ENCODE results near the gene CDKL4.
"Not testable (repeated sequence)": the region's sequence is repeated elsewhere in the genome, so short reads cannot be mapped to it uniquely, and the experiment has no call there.

The CDKL4 gene

DNA sequence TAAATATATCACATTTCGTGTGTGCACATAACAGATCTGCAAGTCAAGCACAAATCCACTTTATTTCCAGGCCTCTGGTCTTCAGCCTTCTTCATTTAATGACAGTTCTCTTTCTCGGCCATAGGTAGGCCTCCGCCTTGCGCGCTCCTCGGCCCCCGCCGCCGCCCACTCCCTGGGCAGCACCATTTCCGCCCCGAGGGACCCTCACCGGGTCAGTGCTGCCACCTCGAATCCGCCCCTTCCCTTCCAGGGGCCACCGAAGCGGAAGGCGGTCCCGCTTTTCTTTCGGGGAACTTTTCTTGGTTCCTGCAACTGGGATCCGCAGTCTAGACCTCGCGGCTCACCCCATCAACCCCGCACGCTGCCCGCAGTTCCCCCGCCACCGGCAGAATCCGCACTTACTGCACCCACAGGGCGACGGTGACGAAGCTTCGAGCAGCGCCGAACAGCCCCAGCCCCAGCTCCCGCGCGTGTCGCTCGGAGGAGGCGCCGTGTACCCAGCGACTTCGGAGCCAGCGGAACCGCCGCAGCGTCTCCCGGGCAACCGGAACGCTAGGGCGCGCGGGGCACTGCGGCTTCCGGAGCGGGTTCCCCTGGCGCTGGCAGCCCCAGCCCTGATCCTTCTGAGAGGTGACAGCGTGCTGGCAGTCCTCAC is at the start of gene CDKL4:
Gene CDKL4, minus strand, starts transcription at position 502 of the 655 bp plus-strand sequence.
- DNase-seq (ENCODE audit: low spot score), result peak; percentile 25

DNA sequence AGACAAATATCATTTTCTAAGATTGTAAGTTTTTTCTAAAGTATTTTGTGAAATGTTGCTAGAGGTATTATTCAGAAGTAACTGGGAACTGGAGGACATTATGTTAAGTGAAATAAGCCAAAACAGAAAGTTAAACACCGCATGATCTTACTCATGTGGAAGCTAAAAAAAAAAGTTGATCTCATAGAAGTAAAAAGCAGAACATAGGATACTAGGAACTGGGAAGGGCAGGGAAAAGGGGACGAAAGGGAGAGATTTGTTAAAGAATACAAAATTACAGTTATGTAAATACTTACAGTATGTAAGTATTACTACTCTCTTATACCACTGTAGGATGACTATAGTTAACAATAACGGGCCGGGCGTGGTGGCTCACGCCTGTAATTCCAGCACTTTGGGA is 46.7 kb upstream of the CDKL4 start:
- DNase-seq (ENCODE audit: low spot score), result no peak

DNA sequence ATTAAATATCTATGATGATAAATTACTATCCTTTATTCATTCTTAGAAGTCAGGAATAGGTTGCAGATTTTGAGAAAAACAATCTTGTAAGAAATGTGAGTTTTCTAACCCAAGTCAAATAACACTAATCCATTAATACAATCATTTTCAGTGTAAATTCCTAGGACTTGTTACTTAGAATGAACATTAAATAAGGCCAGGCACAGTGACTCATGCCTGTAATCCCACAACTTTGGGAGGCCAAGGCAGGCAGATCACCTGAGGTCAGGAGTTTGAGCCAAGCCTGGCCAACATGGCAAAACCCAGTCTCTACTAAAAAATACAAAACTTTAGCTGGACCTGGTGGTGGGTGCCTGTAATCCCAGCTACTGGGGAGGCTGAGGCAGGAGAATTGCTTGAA is 45.8 kb upstream of the CDKL4 start:
- no peak for DNase-seq (ENCODE audit: low spot score)

DNA sequence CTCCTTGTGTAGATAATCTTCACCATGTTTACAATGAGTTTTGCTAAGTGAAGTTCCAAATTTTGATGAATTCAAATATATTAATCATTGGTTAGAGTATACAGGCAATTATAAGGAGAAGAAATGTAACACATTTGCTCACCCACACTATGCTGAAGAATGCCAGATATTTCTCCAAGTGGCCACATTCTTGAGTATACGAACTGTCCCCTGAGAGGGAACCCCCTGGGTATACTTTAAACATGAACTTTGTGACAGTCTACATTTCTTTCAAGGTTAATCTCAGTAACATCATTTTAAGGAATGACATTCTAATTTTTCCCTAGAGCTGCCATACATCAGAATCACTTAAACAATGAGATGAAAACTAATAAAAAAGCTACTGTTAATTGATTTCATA is 39.8 kb upstream of the CDKL4 start:
- no peak for DNase-seq (ENCODE audit: low spot score)

DNA sequence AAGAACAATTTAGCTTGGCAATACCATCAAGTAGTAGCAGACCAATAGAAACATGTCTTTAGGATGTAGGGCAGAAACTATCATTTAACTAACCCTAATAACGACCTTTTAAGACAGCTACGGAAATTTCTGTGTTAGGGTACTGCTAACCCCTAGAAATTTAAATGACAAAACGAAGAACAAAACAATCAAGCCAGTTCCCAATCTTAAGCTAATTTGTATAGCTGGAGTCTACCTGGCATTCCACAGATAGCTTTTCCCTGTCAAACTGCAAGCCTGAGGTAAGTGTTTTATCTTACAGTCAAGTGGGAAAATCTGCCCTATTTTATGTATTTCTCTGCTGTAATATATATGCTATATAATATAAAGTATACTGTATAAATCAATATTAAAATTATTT is 37.6 kb upstream of the CDKL4 start:
- DNase-seq (ENCODE audit: low spot score), result no peak

DNA sequence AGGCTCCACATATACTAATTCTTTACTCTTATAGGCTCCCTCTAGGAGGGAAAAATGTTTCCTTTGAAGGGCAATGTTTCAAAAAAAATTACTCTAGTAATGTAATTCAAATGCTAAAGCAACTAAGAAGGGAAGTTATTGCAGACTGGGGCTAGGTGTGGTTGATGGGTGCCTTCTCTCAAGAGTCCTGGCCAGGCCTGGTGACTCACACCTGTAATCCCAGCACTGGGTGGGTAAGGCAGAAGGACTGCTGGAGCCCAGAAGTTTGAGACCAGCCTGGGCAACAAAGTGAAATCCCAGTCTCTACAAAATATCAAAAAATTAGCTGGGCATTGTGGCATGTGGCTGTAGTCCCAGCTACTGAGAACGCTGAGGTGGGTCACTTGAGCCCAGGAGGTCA is 31.2 kb upstream of the CDKL4 start:
- DNase-seq (ENCODE audit: low spot score), result no peak

DNA sequence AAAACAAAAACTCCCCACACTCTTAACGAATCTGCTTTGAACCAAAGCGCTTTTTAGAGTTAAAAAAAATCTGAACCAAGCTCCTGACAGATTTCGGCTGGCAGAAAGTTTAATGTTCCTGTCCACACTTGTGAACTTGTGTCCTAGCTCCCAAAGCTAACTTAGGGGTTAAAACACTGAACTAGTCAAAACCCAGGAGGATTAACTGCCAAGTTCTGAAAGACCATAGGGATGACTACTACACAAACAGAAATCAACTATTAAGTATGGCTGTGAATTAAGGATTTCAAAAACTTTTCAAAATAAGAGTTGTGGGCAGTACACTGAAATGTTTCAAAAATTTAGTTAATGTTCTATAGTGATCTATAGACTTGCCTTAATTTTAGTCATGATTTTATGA is 26.2 kb upstream of the CDKL4 start:
- no peak for DNase-seq (ENCODE audit: low spot score)

DNA sequence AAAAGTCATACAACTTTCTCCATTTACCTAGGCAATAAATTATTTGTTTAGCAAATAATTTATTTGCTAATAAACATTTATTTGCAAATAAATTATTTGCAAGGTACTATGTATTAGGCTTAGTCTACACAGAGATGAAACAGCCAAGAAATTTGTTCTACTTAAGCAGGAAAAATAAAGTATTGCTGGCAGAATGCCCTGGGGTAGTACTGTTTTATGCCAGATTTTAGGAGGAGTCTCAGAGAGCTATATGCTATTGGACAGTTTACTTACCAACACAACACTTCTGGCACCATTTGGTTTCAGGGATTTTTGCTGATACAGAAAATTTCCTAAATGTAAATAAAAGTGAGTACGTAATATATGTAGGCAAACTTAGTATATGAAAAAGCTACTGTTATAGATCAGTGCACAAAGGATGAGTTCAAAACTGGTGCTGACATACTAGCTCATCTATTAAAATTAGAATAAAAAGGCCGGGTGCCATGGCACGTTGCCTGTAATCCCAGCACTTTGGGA is 23.2 kb upstream of the CDKL4 start:
- DNase-seq (ENCODE audit: low spot score), result no peak

DNA sequence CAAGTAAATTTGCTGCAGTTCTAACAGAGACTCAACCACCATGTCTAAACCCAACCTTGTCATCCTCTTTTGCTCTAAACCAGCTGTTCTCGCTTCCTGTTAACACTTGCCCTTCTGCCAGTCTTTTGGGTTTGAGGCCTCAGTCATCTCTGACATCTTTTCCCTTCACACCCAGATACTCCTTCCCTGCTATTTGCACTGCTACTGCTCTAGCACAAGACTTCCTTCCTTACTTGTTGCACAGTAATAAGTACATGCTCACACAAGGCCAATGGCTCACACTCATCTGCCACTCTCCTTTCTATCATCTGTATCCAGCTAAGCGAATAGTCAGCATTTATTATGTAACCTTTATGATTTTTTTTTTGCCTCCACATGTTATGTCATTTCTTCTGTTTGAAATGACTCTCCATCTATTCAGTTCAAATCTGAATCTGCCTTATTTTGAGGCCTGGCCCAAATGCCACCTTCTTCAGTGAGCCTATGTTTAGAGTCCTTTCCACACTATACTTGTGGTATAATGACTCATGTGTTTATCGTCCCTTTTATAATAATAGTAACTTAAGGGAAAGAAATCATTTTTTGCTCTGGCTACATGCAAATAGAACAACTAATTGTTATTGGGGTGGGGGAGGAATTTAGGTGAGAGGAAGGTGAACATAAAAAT is 22.5 kb upstream of the CDKL4 start:
- no peak for DNase-seq (ENCODE audit: low spot score)

DNA sequence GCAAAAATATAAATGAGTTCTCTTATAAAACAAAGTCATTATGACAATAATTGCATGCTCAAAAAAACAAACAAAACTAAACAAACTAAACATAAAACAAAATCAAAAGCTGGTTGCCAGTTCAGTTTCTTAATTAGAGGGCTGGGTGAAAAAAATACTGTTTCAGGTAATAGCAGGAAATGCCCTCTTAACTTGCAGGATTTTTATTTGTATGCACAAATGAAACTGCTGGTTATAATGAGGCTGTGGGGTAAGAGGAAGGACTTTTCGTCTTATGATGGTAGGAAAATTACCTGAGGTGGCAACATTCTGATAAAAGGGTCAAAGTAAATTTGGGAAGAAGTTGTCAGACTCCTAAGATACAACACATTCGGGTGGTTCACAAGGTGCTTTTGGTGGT is 21.5 kb upstream of the CDKL4 start:
- no peak for DNase-seq (ENCODE audit: low spot score)

DNA sequence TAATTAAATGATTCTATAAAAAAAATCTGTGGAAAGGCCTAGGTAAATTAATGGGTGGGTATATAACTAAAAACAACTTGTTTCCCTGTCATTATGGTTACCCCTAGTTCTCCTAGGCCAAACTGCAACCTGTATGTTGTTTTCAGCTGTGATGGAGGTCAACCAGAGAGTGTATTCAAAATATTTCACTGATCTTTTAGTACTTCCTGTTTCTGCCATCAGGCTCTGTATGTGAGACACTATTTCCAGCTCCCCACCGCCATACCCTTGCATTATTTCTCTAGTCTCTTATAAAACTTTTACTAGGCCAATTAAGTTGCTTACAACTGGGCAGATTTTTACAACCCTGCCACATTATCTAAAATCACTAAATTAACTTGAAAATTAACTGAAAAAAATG is 21.0 kb upstream of the CDKL4 start:
- no peak for DNase-seq (ENCODE audit: low spot score)

DNA sequence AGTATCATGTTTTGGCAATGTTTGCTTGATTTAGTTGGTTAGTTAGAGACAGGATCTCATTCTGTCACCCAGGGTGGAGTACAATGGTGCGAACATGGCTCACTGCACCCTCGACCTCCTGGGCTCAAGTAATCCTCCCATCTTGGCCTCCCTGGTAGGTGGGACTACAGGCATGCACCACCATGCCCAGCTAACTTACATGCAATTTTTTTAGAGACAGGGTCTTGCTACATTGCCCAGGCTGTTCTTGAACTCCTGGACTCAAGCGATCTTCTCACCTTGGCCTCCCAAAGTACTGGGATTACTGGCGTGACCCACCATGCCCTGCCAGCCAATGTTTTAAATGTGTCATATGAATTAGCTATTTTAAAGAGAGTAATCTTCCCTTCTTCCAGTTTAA is 16.3 kb upstream of the CDKL4 start:
- no peak for DNase-seq (ENCODE audit: low spot score)

DNA sequence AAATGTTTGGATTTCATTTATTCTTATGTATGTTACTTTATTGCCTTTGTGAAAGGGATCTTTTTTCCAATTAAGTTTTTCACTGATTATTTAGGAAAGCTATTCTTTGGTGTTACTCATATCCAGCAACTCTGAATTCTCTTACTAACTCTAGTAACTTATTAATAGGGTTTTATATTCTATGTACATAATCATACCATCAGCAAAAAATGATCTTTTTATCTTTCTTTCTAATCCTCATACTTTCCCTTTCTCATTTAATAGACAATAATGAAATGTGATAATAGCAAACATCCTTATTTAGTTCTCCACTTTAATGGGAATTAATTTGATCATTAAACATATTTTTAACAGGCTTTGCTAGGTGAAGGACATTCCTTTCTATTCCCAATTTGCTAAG is 12.3 kb upstream of the CDKL4 start:
- no peak for DNase-seq (ENCODE audit: low spot score)

DNA sequence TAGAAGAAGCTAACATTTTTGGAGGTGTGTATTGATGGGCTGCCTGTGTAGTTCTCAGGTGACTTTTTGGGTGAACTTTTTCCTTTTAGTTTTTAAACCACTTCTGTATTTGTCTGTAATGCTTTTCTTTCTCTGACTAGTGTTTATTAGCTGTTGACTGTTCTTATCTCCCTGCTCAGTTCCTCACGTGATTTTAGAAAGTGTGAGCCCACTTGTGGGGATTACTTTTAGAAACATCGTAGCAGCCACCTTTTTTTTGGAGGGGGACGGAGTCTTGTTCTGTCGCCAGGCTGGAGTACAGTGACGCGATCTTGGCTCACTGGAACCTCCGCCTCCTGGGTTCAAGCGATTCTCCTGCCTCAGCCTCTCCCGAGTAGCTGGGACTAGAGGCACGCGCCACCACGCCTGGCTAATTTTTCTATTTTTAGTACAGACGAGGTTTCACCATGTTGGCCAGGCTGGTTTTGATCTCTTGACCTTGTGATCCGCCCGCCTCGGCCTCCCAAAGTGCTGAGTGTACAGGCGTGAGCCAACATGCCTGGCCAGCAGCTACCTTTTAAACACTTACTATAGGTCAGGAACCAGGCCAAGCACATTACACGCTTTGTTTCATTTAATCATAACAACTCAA is 9.2 kb upstream of the CDKL4 start:
- no peak for DNase-seq (ENCODE audit: low spot score)

DNA sequence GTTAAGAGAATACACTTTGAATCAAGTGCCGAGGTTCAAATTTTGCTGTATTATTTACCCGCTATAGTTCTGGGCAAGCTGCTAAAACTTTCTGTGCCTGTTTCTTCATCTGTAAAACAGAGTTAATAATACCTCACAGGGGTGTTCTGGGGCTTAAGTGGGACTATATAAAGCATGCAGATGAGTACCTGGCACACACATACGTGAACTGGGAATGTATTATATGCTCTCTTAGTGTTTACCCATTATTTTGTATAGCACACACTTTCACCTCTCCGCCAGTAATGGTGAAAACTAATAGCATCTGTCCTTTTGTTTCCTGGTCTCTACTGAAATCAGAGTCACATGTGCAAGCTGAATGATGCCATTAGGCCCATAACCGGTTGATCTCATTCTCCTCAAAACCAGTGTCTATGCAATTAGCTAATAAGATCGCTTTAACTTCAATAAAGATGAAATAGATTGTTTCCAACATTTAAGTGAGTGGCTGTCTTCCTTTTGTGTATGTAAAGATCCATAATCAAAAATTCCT is 3.8 kb upstream of the CDKL4 start:
- no peak for DNase-seq (ENCODE audit: low spot score)

DNA sequence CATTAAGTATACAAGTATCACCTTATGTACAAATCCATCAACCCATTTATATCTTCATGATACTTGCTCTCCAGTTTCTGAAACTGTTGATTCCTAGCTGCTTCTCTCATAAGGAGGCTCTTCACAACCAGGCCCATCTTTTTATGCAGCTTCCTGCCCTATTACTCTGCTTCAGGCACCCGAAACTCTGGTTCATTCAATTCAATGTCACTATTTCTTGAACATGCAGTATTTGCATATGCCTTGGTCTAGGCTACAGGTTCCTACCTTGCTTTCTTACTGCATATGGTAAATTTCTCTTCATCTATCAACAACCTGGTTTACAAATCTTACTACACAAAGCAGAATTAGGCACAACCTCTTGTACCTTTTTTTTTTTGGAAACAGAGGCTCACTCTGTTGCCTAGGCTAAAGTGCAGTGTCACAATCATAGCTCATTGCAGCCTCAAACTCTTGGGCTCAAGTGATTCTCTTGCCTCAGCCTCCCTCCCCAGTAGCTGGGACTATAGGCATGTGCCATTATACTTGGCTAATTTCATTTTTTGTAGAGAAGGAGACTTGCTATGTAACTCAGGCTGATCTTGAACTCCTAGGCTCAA is 2.7 kb upstream of the CDKL4 start:
- DNase-seq (ENCODE audit: low spot score), result no peak

DNA sequence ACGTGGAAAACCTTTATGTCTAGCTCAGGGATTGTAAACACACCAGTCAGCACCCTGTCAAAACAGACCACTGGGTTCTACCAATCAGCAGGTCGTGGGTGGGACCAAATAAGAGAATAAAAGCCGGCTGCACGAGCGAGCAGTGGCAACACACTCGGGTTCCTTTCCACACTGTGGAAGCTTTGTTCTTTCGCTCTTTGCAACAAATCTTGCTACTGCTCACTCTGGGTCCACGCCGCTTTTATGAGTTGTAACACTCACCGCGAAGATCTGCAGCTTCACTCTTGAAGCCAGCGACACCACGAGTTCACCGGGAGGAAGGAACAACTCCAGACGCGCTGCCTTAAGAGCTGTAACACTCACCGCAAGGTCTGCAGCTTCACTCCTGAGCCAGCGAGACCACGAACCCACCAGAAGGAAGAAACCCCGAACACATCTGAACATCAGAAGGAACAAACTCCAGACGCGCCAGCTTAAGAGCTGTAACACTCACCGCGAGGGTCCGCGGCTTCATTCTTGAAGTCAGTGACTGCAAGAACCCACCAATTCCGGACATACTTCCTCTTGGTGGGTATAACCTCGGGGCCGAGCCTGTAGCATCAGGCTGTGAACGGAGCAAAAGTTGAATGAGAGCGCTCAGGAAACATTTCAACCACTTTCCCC is 1.3 kb upstream of the CDKL4 start:
- DNase-seq (ENCODE audit: low spot score), result not testable (repeated sequence)

DNA sequence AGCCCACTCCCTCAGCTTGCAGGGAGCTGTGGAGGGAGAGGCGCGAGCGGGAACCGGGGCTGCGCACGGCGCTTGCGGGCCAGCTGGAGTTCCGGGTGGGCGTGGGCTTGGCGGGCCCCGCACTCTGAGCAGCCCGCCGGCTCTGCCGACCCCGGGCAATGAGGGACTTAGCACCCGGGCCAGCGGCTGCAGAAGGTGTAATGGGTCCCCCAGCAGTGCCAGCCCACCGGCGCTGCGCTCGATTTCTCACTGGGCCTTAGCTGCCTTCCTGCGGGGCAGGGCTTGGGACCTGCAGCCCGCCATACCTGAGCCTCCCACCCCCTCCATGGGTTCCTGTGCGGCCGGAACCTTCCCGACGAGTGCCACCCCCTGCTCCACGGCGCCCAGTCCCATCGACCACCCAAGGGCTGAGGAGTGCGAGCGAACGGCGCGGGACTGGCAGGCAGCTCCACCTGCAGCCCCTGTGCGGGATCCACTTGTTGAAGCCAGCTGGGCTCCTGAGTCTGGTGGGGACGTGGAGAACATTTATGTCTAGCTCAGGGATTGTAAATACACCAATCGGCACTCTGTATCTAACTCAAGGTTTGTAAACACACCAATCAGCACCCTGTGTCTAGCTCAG is 582 bp upstream of the CDKL4 start:
- DNase-seq (ENCODE audit: low spot score), result not testable (repeated sequence)

DNA sequence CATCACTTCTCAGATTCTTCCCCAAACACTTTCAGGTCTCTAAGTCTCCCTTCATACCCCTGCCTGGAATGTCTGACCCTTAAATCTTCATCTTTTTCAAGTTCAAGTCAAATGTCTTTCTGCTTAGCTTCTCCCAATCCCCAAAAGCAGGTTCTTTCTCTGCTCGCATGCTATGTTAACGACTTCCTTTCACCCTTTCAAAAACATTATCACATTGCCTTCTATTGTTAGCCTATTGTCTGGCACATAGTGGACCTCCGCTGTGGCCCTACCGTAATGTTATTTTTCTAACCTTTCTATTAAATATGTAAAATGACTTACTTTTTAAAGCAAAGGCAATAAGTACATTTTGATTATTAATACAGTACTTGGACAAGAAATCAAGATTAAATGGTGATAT is 2.2 kb downstream of the CDKL4 start:
- no peak for DNase-seq (ENCODE audit: low spot score)

DNA sequence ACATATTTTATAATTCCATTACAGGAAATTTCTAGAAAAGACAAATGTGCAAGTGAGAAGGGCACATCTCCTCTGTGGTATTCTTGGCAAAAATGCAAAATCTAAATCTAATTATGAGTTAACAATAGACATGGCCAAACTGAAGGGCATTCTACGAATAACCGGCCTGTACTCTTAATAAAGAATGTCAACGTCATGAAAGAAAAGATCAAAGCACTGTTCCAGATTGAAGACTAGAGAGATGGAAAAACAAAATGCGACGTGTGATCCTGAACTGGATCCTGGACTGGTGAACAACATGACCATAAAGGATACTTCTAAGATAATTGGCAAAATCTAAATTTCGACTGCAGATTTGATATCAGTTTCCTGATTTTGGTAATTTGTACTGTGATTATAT is 3.0 kb downstream of the CDKL4 start:
- no peak for DNase-seq (ENCODE audit: low spot score)

DNA sequence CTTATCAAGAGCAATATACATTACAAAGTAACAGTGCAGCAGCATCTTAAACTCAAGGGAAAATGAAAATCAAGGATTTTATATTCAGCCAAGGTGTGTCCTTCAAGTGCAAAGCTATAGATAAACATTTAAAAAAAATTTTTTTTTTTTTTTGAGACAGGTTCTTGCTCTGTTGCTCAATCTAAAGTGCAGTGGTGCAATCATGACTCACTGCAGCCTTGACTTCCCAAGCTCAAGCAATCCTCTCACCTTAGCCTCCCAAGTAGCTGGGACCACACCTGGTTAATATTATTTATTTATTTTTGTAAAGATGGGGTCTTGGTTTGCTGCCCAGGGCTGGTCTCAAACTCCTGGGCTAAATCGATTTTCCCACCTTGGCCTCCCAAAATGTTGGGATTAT is 9.0 kb downstream of the CDKL4 start:
- no peak for DNase-seq (ENCODE audit: low spot score)

DNA sequence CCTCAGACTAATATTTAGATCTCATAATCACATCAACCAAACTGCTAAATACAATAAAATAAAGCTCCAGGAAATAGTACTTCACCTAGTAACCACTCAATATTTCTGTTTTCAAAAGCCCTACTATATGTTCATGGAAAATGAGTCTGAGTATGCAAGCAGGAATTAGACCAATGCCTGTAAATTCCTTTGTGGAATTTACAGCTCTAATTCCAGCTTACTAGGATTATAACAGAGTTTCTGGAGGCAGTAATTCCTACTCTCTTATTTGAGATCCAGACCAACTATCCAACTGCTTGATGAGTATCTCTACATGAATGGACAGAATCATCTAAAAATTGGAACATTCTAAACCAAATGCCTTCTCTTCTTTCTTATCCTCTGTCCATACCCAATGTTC is 11.6 kb downstream of the CDKL4 start:
- DNase-seq (ENCODE audit: low spot score), result no peak
